ENCODE data around the gene B3GAT1.

Gene B3GAT1

GRCh38 chr11:134370526-134371435, 41.3 kb downstream of the B3GAT1 start:
- DNase-seq: no peak

GRCh38 chr11:134369656-134370525, 42.2 kb downstream of the B3GAT1 start:
- DNase-seq: no peak

GRCh38 chr11:134367781-134368180, 44.3 kb downstream of the B3GAT1 start:
- DNase-seq: no peak

DNA sequence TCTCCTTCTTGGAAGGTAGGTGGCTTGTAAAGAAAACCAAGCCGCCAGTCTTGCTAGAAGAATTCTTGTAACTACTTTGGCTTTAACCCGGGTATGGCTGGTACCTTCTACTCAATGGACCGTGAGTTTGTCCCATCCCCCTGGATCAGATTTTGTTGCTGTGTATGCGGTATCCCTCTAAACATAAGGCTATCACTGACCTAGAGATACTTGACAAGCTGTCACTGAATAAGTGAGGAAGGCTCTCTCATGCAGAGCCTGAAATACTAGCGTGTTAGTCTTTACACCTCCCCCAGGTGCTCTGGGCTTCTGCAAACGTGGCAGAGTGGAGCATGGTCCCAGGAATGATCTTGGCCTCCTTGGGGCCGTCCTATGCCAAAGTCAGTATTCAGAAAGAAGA, 45.8 kb downstream of the B3GAT1 start:
- no peak for DNase-seq

DNA sequence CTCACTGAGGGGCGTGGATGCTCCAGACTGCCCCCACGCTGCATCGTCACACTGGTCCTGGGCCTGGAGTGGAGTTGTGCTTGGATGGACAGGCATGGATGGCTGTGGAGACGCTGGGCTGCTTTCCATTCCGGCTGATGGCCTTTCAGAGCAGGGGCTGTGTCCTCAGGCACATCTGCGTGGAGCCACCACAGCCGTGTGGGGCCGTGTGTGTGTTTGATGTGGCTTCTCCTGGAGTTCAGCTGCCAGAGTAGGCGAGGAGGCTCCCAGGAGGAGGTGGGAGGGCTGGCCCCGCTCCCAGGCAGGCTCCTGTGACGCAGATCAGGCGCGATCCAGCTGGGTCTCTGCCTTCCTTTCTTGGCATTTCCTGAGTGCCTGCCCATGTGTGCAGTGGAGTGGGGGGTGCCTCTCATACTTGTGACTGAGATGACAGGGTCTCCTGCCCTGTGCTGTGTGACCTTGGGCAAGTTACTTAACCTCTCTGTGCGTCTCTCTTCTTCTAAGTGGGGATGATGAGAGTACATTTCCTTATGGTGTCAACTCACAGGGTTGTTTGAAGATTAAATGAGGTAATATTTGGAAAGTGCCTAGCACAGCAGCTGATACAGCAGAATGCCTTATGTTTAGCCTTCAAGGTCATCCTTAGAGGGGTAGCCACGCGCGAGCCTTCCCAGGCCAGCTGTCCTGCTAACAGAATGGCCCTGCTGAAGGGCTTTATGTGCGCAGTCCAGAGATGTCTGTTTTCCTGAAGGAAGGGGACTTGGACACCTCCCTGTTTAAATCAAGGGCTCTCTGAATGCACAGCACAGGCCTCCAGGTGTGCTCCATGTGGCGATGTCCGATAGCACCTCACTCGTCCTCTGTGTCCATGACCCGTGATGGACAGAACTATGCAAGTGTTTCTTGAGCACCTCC, 46.8 kb downstream of the B3GAT1 start:
- DNase-seq: no peak

- no peak for DNase-seq
Measured at GRCh38 chr11:134364261-134364660, 47.8 kb downstream of the B3GAT1 start.

- no peak for DNase-seq
Measured at GRCh38 chr11:134363592-134363991, 48.5 kb downstream of the B3GAT1 start.

DNA sequence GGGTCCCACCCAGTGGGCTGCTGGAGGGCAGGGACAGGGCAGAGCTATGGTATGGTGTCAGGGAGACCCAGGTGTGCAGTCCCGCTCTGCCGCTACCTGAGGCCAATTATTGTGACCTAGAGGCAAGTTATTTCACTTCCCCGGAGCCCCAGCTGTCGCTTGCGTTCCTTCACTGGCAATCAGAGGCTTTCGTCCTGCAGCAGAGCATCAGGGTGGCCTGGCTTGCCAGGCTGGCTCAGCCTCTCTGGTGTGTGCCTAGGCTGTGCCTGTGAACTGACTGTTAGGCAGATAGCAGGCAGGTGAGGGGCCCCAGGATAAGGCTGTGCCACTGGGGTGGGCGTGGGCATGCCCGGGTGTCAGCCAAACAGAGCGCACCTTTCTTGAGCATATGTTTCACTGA, 48.9 kb downstream of the B3GAT1 start:
- no peak for DNase-seq

GRCh38 chr11:134362192-134362901, 49.7 kb downstream of the B3GAT1 start:
- DNase-seq: no peak

- no peak for DNase-seq
Measured at GRCh38 chr11:134361661-134362060, 50.4 kb downstream of the B3GAT1 start.

GRCh38 chr11:134360050-134360835, 51.8 kb downstream of the B3GAT1 start:
- peak; percentile 26 for DNase-seq

DNA sequence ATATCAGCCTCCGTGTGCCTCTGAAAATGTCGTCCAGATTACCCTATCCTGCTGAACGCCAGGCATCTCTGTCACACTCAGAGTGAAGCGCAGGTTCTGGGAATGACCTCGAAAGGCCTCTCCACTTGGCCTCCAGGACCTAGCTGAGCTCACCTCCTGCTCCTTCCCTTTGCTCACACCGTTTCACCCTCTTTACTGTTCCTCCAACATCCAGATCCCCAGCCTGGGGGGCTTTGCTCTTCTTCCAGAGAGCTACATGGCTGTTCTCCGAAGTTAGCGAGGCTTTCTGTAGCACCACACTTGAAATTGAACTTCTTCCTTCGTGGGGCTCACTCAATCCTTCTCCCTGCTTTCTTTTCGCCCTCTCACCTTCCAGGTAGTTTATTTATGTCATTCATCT, 52.4 kb downstream of the B3GAT1 start:
- DNase-seq: no peak

- no peak for DNase-seq
Measured at GRCh38 chr11:134358856-134359490, 53.1 kb downstream of the B3GAT1 start.

- no peak for DNase-seq
Measured at GRCh38 chr11:134358165-134358855, 53.7 kb downstream of the B3GAT1 start.

DNA sequence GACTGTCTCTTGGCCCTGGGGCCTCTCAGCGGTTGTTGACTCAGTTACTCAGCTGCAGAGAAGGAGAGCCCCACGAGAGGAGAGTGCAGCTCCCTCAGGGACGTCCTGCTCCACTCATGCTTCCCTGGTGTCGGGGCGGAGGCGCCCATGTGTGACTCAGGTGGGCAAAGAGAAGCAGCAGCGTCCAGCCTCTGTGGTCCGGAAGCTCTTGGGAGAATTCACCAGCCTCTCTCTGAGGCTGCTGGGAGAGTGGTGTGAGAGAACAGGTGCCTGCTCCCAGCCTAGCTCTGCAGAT, 54.5 kb downstream of the B3GAT1 start:
- no peak for DNase-seq

- DNase-seq: no peak
Measured at GRCh38 chr11:134356656-134357544, 55.1 kb downstream of the B3GAT1 start.

DNA sequence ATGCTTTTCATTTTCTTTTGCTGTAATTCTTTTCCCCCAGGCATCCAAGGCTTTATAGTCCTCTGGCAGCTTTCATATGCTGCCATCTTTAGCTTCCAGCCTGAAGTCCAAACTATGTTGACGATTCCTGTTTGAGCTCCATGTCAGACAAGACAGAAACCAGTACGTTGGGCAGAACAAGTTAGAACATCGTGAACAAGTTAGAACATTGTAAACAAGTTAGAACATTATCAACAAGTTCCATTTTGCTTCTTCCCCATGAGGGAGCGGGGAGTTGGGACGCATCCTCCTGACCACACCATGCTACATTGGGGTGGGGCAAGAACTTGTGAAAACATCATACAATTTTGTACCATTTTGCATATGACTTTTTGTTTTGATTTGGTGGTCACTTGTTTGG, 56.4 kb downstream of the B3GAT1 start:
- no peak for DNase-seq

DNA sequence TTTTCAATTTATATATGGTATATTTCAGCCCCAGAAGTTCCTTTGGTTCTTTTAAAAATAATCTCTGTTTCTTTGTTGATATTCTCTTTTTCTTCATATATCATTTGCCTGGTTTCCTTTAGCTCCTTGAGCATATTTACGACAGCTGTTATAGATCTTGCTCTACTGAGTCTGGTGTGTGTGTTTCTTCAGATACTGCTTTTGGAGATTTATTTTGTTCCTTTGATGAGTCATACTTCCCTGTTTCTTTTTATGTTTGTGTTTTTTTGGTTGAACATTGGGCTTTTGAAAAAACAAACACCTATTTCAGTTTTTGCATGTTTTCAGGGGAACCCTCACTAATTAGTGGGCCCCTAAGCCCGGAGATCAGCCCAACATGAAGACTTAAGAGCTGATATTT, 56.9 kb downstream of the B3GAT1 start:
- DNase-seq: no peak

- no peak for DNase-seq
Measured at GRCh38 chr11:134352111-134352510, 59.9 kb downstream of the B3GAT1 start.

Data from EL (cell line).